Measurements from ENCODE around the gene XIRP1. TPM values are rescaled to one million over a fixed set of nuclear protein-coding genes. Genes with fewer than 3 reads are reported as not detected.

XIRP1 gene
- total and polyA plus RNA-seq, 2 experiments from 2014 or later = not detected

GRCh38 chr3:39168156-39168780 lies 24.1 kb downstream of the XIRP1 start:
- H3K27ac Mint-ChIP-seq = no peak overlapping the region
- H3K27ac ChIP-seq (ENCODE audit: low read depth) = no peak overlapping the region

More at GRCh38 chr3:39168156-39168780, 24.1 kb downstream of the XIRP1 start:
- Mint-ChIP-seq H3K36me3 (ENCODE audit: low read depth) (no peaks in the 10 kb centered on the region), H3K4me1 (peaks cover 18% of the 10 kb centered on the region), H3K27me3 (ENCODE audit: insufficient read depth, low read depth, poor library complexity) (peaks cover 2% of the 10 kb centered on the region), H3K9me3 (no peaks in the 10 kb centered on the region), H3K4me3 (no peak overlapping the region; the same call in 2 of the 3 replicates)
- Histone ChIP-seq H2AFZ (no peak overlapping the region), H3K9me2 (ENCODE audit: insufficient read depth) (no peaks in the 10 kb centered on the region), H3K79me2 (replicated peaks; ENCODE audit: insufficient read depth) (no peaks in the 10 kb centered on the region), H3K27me3 (ENCODE audit: insufficient read depth) (no peaks in the 10 kb centered on the region), H3K4me1 (ENCODE audit: insufficient read depth) (no peaks in the 10 kb centered on the region), H4K20me1 (replicated peaks; ENCODE audit: insufficient read depth) (no peaks in the 10 kb centered on the region), H3K4me2 (no peak overlapping the region), H3K36me3 (ENCODE audit: insufficient read depth) (no peaks in the 10 kb centered on the region), H3K4me3 (no peak overlapping the region), H3F3A (replicated peaks; ENCODE audit: low read depth) (no peaks in the 10 kb centered on the region)
- DNase-seq (ENCODE audit: low spot score) (no peak), ATAC-seq (no peak)
- TF ChIP-seq STAT1 (IDR thresholded peaks at IDR 0.05; ENCODE audit: unreplicated experiment) (no peak), EZH2 (IDR thresholded peaks at IDR 0.05; ENCODE audit: low read depth, unreplicated experiment) (no peak), POLR2AphosphoS5 (IDR thresholded peaks at IDR 0.05; ENCODE audit: low read depth) (no peak), JUNB (IDR thresholded peaks at IDR 0.05; ENCODE audit: unreplicated experiment) (no peak), ZNF331 (CRISPR knock-in tag; IDR thresholded peaks at IDR 0.05; ENCODE audit: low read depth) (no peak), EZH2phosphoT487 (IDR thresholded peaks at IDR 0.05; ENCODE audit: unreplicated experiment) (no peak), ETS1 (IDR thresholded peaks at IDR 0.05) (no peak), NANOG (IDR thresholded peaks at IDR 0.05; ENCODE audit: borderline replicate concordance) (no peak), ZNF462 (CRISPR knock-in tag; IDR thresholded peaks at IDR 0.05) (no peak), REST (IDR thresholded peaks at IDR 0.05; ENCODE audit: unreplicated experiment) (no peak)

Measured in GM23338 (cell line).